Endometrial microvascular endothelial cells (primary cell): ENCODE results near the gene SPATA24. TPM values are rescaled to one million over a fixed set of nuclear protein-coding genes. Genes with fewer than 3 reads are reported as not detected.

ENCODE experiments used
- in situ Hi-C: cut with HindIII; loops from 2 replicates; pipeline ENCODE4 v1.10.0; 2017; ENCODE audit warnings: low sequenced_read_pairs, low pct_unique_long_range_greater_than_20kb; ENCODE audit errors: inconsistent ontology term
- total RNA-seq: library from RNA; depleted of rRNA; stranded (reverse); fragments of >200 nt; gene quantifications from one replicate; pipeline ENCODE4 v1.2.3, GENCODE V29; 2015; ENCODE audit errors: inconsistent ontology term

Gene SPATA24
- total RNA-seq, 1 donor from 2014 or later: 10.4 TPM

GRCh38 chr5:139402561-139403158, 1.2 kb downstream of the SPATA24 start:
- in situ Hi-C loops: no loop called here

- in situ Hi-C loops: no loop called here
Measured at GRCh38 chr5:139401546-139401945, 2.3 kb downstream of the SPATA24 start.

GRCh38 chr5:139399501-139400121, 4.3 kb downstream of the SPATA24 start:
- in situ Hi-C loops: no loop called here

- in situ Hi-C loops: no loop called here
Measured at GRCh38 chr5:139397921-139398320, 6.0 kb downstream of the SPATA24 start.

- in situ Hi-C loops: no loop called here
Measured at GRCh38 chr5:139396691-139397090, 7.2 kb downstream of the SPATA24 start.

- in situ Hi-C loops: no loop called here
Measured at GRCh38 chr5:139395844-139396640, 7.8 kb downstream of the SPATA24 start.

GRCh38 chr5:139394654-139395566, 9.0 kb downstream of the SPATA24 start, which contains the start of gene PROB1:
Gene PROB1, minus strand, starts transcription at chr5:139395104. Its CDS starts 23 bp downstream, at chr5:139395081.
- in situ Hi-C loops: no loop called here

GRCh38 chr5:139394123-139394653, 9.7 kb downstream of the SPATA24 start:
- in situ Hi-C loops: no loop called here

GRCh38 chr5:139393497-139394122, 10.3 kb downstream of the SPATA24 start:
- in situ Hi-C loops: no loop called here

GRCh38 chr5:139392678-139393496, 11.0 kb downstream of the SPATA24 start:
- in situ Hi-C loops: no loop called here

GRCh38 chr5:139392324-139392677, 11.6 kb downstream of the SPATA24 start:
- in situ Hi-C loops: no loop called here

GRCh38 chr5:139391570-139392323, 12.1 kb downstream of the SPATA24 start:
- in situ Hi-C loops: no loop called here

- in situ Hi-C loops: no loop called here
Measured at GRCh38 chr5:139390639-139391569, 13.0 kb downstream of the SPATA24 start.

GRCh38 chr5:139389701-139390638, 13.9 kb downstream of the SPATA24 start, which contains the start of gene MZB1:
Gene MZB1, minus strand, starts transcription at chr5:139389913. Its CDS starts 57 bp downstream, at chr5:139389856.
- in situ Hi-C loops: no loop called here
